ENCODE results near the gene PPP1R37.

- TF ChIP-seq POLR2AphosphoS5 (IDR thresholded peaks at IDR 0.05; ENCODE audit: low read depth, low read length) (no peak), SPI1 (IDR thresholded peaks at IDR 0.05; ENCODE audit: low read depth, low read length) (no peak), POLR2A (IDR thresholded peaks at IDR 0.05; ENCODE audit: low read depth, low read length) (no peak), TAF1 (IDR thresholded peaks at IDR 0.05; ENCODE audit: low read depth, low read length) (no peak), POU2F2 (IDR thresholded peaks at IDR 0.05; ENCODE audit: low read depth, low read length) (no peak)
Observed at GRCh38 chr19:45128806-45129205, 35.8 kb downstream of the PPP1R37 start.
